ENCODE results near the gene VPREB1.
"Not testable (repeated sequence)": the region's sequence is repeated elsewhere in the genome, so short reads cannot be mapped to it uniquely, and the experiment has no call there.

VPREB1 gene

DNA sequence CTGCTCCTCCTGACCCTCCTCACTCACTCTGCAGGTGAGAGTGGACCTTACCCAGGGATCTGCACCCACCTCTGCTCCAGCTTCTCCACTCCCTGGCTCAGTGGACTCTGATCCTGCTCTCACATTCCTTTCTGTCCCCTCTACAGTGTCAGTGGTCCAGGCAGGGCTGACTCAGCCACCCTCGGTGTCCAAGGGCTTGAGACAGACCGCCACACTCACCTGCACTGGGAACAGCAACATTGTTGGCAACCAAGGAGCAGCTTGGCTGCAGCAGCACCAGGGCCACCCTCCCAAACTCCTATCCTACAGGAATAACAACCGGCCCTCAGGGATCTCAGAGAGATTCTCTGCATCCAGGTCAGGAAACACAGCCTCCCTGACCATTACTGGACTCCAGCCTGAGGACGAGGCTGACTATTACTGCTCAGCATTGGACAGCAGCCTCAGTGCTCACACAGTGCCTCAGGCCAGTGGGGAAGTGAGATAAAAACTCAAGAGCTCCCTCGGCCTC, 29.7 kb upstream of the VPREB1 start:
- DNase-seq (ENCODE audit: low read depth): no peak

- DNase-seq (ENCODE audit: low read depth): no peak
Measured at GRCh38 chr22:22215659-22216449, 28.7 kb upstream of the VPREB1 start.

DNA sequence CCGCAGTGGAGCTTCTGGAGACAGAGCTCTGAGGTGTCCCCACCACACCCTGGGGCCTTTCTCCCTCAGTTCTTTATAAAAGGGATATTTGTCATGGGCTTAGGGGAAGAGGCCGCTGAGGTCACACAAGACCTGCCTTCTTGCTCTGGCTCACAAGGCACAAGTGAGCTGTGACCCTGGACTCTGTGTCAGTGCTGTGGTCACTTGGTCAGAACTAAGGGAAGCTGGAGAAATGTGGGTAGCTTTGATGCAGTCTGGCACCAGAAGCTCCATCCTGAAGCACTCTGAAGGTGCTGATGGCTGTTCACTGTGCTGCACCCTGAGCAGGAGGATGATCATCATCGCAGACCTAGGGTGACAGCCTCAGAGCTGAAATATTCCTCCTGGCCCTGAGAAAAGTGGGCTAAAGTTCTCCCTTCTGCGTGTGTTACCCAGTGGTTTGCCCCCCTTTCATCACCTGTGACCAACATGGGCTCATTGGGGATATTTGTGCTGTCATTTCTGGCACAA, 28.1 kb upstream of the VPREB1 start:
- no peak for DNase-seq (ENCODE audit: low read depth)

DNA sequence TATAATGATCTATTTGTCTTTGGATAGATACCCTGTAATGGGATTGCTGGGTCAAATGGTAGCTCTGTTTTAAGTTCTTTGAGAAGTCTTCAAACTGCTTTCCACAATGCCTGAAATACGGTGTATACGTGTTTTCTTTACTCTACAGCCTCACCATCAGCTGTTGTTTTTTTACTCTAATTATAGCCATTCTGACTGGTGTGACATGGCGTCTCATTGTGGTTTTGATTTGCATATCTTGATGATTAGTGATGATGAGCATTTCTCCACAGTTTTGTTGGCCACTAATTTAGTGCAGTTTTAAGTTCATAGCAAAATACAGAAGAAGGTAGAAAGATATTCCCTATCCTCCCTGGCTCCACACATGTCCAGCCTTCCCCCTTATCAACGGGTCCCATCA, 26.3 kb upstream of the VPREB1 start:
- no peak for DNase-seq (ENCODE audit: low read depth)

DNA sequence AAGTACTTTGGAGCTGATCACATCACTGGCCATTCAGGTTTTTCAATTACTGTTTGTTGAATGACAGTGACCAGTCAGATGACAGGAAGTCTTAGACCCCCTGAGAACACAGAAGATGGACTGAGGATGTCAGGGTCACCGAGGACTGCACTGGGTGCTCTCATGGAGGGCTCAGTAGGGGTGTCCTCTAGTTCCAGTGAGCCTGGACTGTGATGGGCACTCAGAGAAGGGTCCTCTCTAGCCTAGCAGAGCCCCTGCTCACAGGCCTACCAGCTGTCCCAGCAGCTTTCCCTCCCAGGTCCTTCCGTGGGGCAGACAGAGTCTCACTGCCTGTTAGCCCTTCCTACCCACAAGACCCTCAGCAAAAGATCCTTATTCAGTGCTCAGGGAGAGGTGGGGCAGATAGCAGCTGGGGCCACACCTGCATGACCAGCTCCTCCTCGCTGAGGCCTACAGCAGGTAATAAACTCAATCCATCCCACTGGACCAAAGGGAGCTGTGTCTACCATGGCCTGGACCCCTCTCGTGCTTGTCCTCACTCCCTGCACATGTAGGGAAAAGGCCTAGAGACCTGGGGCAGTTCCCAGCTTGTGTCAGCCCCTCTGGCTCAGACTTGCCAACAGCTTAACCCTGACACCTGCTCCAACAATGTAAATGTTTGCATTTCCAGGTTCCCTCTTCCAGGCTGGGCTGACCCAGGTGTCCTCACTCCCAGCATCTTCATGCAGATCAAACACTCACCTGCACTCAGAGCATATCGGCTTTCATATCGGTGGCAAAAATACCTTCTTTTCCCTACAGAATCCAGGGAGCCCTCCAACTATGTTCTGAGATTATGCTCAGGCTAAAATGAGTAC, 25.2 kb upstream of the VPREB1 start:
- no peak for DNase-seq (ENCODE audit: low read depth)

DNA sequence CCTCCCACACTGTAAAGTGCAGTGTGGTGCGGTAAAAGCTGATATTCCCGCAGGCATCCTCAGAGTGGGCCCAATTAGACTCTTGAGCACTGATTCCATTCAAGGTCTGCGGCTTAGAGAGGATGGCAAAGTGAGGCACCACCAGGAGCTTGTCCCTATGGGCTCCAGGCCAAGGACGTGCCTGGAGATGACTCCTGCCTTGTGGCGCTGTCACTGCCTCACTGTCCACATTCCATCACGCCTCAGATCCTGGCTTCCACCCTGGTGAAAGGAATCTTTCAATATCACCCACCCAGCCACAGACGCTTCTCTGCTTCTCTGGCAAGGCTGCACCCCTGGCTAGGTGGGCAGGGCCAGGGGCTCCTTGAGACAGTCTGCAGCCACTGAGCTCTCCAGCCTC, 23.5 kb upstream of the VPREB1 start:
- not testable (repeated sequence) for DNase-seq (ENCODE audit: low read depth)

DNA sequence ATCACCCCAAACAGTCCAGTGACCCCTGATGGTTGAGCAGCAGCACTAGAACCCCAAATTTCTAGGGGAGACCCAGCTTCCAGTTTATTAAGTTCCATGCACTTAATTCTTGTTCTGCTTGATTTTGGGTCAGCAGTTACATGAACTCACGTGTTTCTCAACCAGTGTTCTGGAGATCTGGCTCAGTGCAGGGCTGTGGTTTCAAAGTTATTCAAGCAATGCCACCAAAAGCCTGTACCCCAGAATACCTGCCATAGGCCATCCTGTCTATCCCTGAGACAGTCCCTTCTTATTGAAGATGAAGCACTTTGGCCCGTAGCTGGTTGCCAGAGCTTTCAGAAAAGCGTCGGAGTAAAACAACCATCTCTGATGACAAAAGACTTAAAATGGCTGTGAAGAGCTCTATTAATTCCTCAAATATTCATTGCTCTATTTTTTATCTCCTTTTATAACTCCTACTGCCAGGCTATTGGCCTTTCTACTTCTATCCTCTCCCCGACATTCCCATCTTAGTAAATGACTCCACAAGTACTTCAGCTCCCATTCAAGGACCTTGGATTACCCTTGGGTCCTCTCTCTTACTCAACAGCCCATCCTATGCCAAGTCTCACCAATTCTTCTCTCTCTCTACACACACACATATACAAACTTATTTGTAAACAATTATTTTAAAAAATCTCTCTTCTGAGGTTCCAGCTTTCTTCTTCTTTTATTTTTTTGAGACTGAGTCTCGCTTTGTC, 18.0 kb upstream of the VPREB1 start:
- no peak for DNase-seq (ENCODE audit: low read depth)

DNA sequence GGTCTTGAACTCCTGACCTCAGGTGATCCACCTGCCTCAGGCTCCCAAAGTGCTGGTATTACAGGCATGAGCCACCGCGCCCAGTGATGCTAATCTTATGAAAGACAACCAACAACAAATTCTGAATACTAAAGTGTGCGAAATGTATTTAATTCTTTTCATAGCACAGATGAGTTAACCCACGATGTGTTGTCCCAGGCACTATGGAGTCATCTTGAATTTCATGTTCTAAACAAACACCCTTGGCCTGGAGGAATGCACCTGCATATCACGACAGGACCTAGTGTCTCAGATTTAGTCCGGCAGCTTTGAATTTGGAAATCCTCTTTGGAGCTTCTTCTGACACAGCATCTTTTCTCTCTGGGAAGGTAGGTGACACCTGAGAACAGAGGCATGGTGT, 16.2 kb upstream of the VPREB1 start:
- DNase-seq (ENCODE audit: low read depth): no peak

GRCh38 chr22:22228921-22229320, 15.7 kb upstream of the VPREB1 start:
- DNase-seq (ENCODE audit: low read depth): no peak

- DNase-seq (ENCODE audit: low read depth): no peak
Measured at GRCh38 chr22:22229683-22230420, 14.7 kb upstream of the VPREB1 start.

DNA sequence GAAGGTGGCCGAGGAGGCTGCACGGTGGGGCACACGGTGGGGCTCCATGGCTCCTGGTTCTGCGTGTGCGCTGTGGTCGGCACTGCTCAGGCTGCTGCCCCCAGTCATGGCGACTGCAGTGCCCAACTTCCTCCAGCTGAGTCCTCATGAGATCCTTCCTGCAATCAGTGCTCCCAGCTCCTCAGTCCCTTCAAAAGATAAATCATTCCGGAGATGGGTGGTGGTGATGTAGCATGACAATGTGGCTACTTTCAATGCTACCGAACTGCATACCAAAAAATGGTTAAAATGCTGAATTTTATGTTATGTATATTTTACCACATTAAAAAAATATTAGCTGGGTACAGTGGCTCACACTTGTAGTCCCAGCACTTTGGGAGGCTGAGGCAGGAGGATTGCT, 14.1 kb upstream of the VPREB1 start:
- DNase-seq (ENCODE audit: low read depth): no peak

- no peak for DNase-seq (ENCODE audit: low read depth)
Measured at GRCh38 chr22:22233081-22233480, 11.5 kb upstream of the VPREB1 start.

DNA sequence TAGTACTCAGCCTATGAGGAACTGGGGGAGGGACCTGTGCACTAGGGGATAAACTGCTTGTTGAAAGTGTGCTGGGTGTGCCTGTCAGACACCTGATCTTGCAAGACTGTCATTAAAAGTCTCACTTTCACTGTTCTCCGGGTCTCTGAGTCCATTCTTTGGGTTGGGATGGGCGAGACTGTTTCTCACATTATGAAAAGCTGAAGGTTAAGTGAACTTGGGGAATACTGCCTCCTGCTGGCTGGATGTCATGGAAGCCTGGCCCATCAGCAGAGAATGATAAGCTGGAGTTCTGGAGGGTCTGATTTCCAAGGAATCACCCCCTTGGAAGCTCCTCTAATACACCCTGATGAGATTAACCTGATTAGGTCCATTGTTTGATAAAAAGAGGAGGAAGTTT, 9.0 kb upstream of the VPREB1 start:
- no peak for DNase-seq (ENCODE audit: low read depth)

DNA sequence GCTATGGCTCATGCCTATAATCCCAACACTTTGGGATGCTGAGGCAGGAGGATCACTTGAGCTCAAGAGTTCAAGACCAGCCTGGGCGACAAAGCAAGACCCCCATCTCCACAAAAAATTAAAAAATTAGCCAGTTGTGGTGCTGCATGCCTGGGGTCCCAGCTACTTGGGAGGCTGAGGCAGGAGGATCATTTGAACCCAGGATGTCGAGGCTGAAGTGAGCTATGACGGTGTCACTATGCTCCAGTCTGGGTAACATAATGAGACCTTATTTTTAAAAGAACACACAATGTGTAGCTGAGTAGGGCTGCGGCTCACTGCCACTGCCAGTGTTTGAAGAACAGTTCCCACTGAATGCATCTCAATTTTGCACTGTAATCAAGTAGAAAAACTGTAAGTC, 7.1 kb upstream of the VPREB1 start:
- DNase-seq (ENCODE audit: low read depth): no peak

- DNase-seq (ENCODE audit: low read depth): no peak
Measured at GRCh38 chr22:22239311-22239939, 5.2 kb upstream of the VPREB1 start.

GRCh38 chr22:22241554-22241898, 3.1 kb upstream of the VPREB1 start:
- no peak for DNase-seq (ENCODE audit: low read depth)

GRCh38 chr22:22242488-22242887, 2.1 kb upstream of the VPREB1 start:
- no peak for DNase-seq (ENCODE audit: low read depth)

GRCh38 chr22:22243033-22243680, 1.4 kb upstream of the VPREB1 start:
- DNase-seq (ENCODE audit: low read depth): no peak

DNA sequence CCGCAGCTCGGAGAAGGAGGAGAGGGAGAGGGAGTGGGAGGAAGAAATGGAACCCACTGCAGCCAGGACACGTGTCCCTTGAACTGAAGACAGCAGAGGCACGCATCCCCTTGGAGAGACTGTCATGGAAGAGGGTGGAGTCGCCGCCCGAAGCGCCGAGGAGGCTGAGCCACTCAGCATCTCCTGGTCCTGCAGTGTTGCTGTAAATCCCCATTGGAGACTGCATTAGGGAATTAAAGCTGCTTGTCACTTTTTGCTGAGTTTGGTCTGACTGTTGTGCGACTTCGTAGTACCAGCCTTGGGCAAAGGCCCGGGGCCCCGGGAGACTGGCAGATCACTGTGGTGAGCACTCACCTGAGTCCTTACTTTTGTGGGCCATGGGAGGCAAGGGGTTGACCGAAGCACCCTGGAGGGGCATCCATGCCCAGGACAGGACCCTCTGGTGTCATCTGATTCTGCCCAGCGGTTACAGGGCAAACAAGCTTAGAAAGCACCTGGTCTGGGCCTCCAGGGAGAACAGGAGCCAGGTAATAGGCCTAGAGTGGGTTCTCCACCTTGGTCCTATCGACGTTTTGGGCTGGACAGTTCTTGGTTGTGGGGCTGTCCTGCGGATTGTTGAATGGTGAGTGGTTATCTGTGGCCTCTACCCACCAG, 797 bp downstream of the VPREB1 start:
- no peak for DNase-seq (ENCODE audit: low read depth)

DNA sequence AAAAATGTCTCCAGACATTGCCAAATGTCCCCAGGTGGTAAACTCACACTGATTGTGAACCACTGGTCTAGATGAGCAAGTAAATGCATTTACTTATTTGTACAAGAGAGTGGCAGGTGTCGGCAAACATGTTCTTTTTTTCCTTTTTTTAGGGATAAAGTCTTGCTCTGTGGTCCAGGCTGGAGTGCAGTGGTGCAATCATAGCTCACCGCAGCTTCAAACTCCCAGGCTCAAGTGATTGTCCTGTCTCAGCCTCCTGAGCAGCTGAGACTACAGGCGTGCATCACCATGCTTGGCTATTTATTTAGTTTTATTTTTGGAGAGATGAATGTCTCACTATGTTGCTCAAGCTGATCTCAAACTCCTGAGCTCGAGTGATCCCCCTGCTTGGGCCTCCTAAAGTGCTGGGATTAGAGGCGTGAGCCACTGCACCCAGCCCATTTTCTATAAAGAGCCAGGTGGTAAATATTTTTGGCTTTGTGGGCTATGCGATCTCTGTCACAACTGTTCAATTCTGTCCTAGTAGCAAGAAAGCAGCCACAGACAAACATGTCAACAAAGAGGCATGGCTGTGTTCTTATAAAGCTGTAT, 1.4 kb downstream of the VPREB1 start:
- DNase-seq (ENCODE audit: low read depth): no peak

Measured in CMK (cell line).